Sigmoid colon (tissue), 7 donors: ENCODE data around the gene SORCS2. TPM values are rescaled to one million over a fixed set of nuclear protein-coding genes. Genes with fewer than 3 reads are reported as not detected.

Experiments
- DNase-seq: peaks from one replicate; pipeline ENCODE4 v3.0.0-alpha.2; 2019
- H3K27ac ChIP-seq, 4 donors: fragments of 200-600 bp; sonication (generic); one replicate each; pipeline ENCODE4 v1.5.1; 2016 to 2019; ENCODE audit warnings: mild to moderate bottlenecking in 1 of 4
- H3K27me3 ChIP-seq, 3 donors: fragments of 200-600 bp; sonication (generic); one replicate each; pipeline ENCODE4 v1.5.1; 2019; ENCODE audit warnings: mild to moderate bottlenecking in 1 of 3
- H3K36me3 ChIP-seq, 4 donors: fragments of 200-600 bp; sonication (generic); one replicate each; pipeline ENCODE4 v1.5.1; 2016 to 2019
- H3K4me1 ChIP-seq, 4 donors: fragments of 200-600 bp; sonication (generic); one replicate each; pipeline ENCODE4 v1.5.1; 2017 to 2019
- H3K4me3 ChIP-seq, 4 donors: fragments of 200-600 bp; sonication (generic); one replicate each; pipeline ENCODE4 v1.5.1; 2017 to 2019; ENCODE audit warnings: mild to moderate bottlenecking in 2 of 4, moderate library complexity in 1 of 4
- H3K9me3 ChIP-seq, 4 donors: fragments of 200-600 bp in 3 of 4; sonication (generic) in 3 of 4; one replicate each; pipeline versions ENCODE4 v1.5.1 to v1.6.1; 2013 to 2019
- CTCF ChIP-seq, 4 experiments: fragments of 450-650 bp in 3 of 4; fragments of 200-600 bp in 1 of 4; IDR thresholded peaks; one replicate each; pipeline ENCODE4 v1.5.1; 2016 to 2019; ENCODE audit warnings: antibody characterized with exemption in 4 of 4, mild to moderate bottlenecking in 3 of 4, moderate library complexity in 2 of 4
- EP300 ChIP-seq, 4 donors: sonication (generic); formaldehyde crosslinking; IDR thresholded peaks; one replicate each; pipeline ENCODE4 v1.6.1; 2017; ENCODE audit warnings: antibody characterized with exemption in 4 of 4
- POLR2A ChIP-seq, 2 donors: fragments of 450-650 bp; IDR thresholded peaks; one replicate each; pipeline ENCODE4 v1.6.1; 2016; ENCODE audit warnings: antibody characterized with exemption in 2 of 2, mild to moderate bottlenecking in 2 of 2, moderate library complexity in 2 of 2
- POLR2AphosphoS5 ChIP-seq, 4 donors: sonication (generic); formaldehyde crosslinking; IDR thresholded peaks; one replicate each; pipeline ENCODE4 v1.6.1; 2017; ENCODE audit warnings: antibody characterized with exemption in 4 of 4
- WGBS, 2 donors: extraction: QIAGEN DNeasy Blood & Tissue Kit; methylation state at CpG; one replicate each; pipeline ENCODE4 v1.1.7; 2013; 5-methylcytosine and 5-hydroxymethylcytosine counted together
- intact Hi-C: fragments of 100-400 bp; cut with DNase I; formaldehyde crosslinking; loops from one replicate; pipeline ENCODE4 v1.15.1; 2023
- polyA plus RNA-seq, 3 donors: library from polyadenylated mRNA; stranded (reverse); fragments of 200-250 nt; gene quantifications; one replicate each; pipeline ENCODE4 v1.2.3, GENCODE V29; 2013
- total RNA-seq, 4 donors: library from RNA; depleted of rRNA; stranded (reverse); fragments of >200 nt; gene quantifications; one replicate each; pipeline ENCODE4 v1.1.0, GENCODE V29; 2016
- donor health status: healthy with polysubstance abuse.
- donor health status: Bipolar disorder and iron deficiency.
- donor health status: healthy.

SORCS2 gene
- total and polyA plus RNA-seq, 7 donors: 1.8 to 6.4 (median 3.9) TPM; not detected in 2

- H3K9me3 ChIP-seq: peaks cover 0 to 3% (median 0%) of the 10 kb centered on the region in 4 donors
- no peak overlapping the region for H3K27ac ChIP-seq
- H3K4me3 ChIP-seq: no peak overlapping the region
- WGBS, 2 donors: 72 to 88% methylated on average over 9 of the region's 9 CpGs
- no peaks in the 10 kb centered on the region for H3K36me3 ChIP-seq
- intact Hi-C loops: no loop called here
- no peaks in the 10 kb centered on the region for H3K27me3 ChIP-seq
- peaks cover 0 to 8% (median 0%) of the 10 kb centered on the region in 4 donors for H3K4me1 ChIP-seq
- DNase-seq: no peak
- TF ChIP-seq POLR2AphosphoS5 (IDR thresholded peaks at IDR 0.05) (no peak), CTCF (IDR thresholded peaks at IDR 0.05) (no peak), POLR2A (IDR thresholded peaks at IDR 0.05) (no peak), EP300 (IDR thresholded peaks at IDR 0.05) (no peak)
Measured at GRCh38 chr4:7217039-7217438, 24.7 kb downstream of the SORCS2 start.

- no peaks in the 10 kb centered on the region for H3K27me3 ChIP-seq
- no peak overlapping the region for H3K27ac ChIP-seq
- intact Hi-C loops: no loop called here
- 23 to 63% methylated on average over 26 of the region's 26 CpGs for WGBS, 2 donors
- no peaks in the 10 kb centered on the region for H3K36me3 ChIP-seq
- H3K4me1 ChIP-seq: peaks cover 0 to 8% (median 0%) of the 10 kb centered on the region in 4 donors
- no peak for DNase-seq
- peaks cover 0 to 3% (median 0%) of the 10 kb centered on the region in 4 donors for H3K9me3 ChIP-seq
- TF ChIP-seq CTCF (IDR thresholded peaks at IDR 0.05) (no peak), EP300 (IDR thresholded peaks at IDR 0.05) (no peak), POLR2A (IDR thresholded peaks at IDR 0.05) (no peak), POLR2AphosphoS5 (IDR thresholded peaks at IDR 0.05) (no peak)
- H3K4me3 ChIP-seq: no peak overlapping the region
Measured at GRCh38 chr4:7217474-7218321, 25.4 kb downstream of the SORCS2 start.

GRCh38 chr4:7218686-7219085, 26.3 kb downstream of the SORCS2 start:
- WGBS, 2 donors: 74 to 95% methylated on average over 7 of the region's 7 CpGs
- TF ChIP-seq POLR2A (IDR thresholded peaks at IDR 0.05) (no peak), EP300 (IDR thresholded peaks at IDR 0.05) (no peak), CTCF (IDR thresholded peaks at IDR 0.05) (no peak), POLR2AphosphoS5 (IDR thresholded peaks at IDR 0.05) (no peak)
- Histone ChIP-seq H3K27me3 (no peaks in the 10 kb centered on the region), H3K4me3 (no peak overlapping the region), H3K9me3 (peaks cover 0 to 3% (median 0%) of the 10 kb centered on the region in 4 donors), H3K4me1 (peaks cover 0 to 8% (median 0%) of the 10 kb centered on the region in 4 donors), H3K27ac (no peak overlapping the region), H3K36me3 (no peaks in the 10 kb centered on the region)
- DNase-seq: no peak
- intact Hi-C loops: no loop called here

- Histone ChIP-seq H3K4me1 (peaks cover 0 to 7% (median 0%) of the 10 kb centered on the region in 4 donors), H3K4me3 (no peak overlapping the region), H3K9me3 (no peaks in the 10 kb centered on the region), H3K27me3 (no peaks in the 10 kb centered on the region), H3K36me3 (no peaks in the 10 kb centered on the region), H3K27ac (no peak overlapping the region)
- DNase-seq: no peak
- no peak for TF ChIP-seq POLR2AphosphoS5 (IDR thresholded peaks at IDR 0.05)
- TF ChIP-seq POLR2A (IDR thresholded peaks at IDR 0.05): no peak
- TF ChIP-seq EP300 (IDR thresholded peaks at IDR 0.05): no peak
- TF ChIP-seq CTCF (IDR thresholded peaks at IDR 0.05): no peak
- 93 to 94% methylated on average over 9 of the region's 9 CpGs for WGBS, 2 donors
- intact Hi-C loops: no loop called here
Measured at GRCh38 chr4:7222521-7222920, 30.2 kb downstream of the SORCS2 start.
